HG03442 (cell line): ENCODE results near the gene PHACTR2.
A peak's percentile ranks its signal among the peaks of the same experiment; 100 is the strongest.
"Not testable (repeated sequence)": the region's sequence is repeated elsewhere in the genome, so short reads cannot be mapped to it uniquely, and the experiment has no call there.

Experiments
- ATAC-seq: cut with Tn5 transposase; IDR thresholded peaks from one replicate; pipeline ENCODE4 v1.9.1; 2021; ENCODE audit warnings: mild to moderate bottlenecking, moderate library complexity; ENCODE audit not compliant: unreplicated experiment

The PHACTR2 gene

DNA sequence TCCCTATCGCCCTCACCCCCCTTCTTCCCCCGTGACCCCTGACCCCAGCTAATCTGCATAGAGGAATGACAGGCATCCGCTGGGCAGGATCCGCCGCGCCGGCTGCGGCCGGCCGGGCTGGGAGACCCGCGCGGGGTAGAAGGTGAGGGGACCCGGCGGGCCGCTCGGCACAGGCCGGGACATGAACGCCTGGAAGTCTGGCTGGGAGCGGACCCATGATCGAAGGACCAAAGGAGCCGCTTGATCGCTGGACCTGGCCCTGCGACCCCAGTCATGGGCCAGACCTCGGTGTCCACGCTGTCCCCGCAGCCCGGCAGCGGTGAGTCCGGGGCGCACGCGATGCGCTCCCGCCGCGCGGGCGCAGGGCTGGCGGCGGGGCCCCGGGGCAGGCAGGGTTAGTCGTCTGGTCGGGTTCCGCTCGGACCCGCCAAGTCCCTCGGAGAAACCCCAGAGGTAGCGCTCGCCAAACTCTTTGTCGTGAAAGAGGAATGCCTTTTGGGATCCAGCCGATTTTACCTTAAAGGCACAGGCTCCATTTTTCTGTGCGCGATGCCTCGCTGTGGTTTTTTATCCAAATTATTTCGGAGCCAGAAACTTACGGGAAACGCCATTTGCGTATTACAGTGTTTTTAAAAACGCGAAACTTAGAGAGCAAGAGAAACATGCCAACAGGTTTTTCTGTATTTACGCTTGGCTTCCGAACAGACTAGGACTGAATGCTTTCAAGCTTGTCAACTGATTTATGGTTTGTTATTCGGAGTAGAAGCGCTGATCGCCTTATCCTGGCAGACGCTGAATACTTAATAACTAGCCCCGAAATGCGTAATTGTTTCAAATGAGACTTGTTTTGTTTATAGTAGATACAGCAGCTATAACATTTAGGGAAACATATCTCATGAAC lies at the start of gene PHACTR2:
PHACTR2 (plus strand) TSS at position 75 of the 901 bp plus-strand sequence; CDS start at position 274, 199 bp downstream.
- ATAC-seq: peak; percentile 60

DNA sequence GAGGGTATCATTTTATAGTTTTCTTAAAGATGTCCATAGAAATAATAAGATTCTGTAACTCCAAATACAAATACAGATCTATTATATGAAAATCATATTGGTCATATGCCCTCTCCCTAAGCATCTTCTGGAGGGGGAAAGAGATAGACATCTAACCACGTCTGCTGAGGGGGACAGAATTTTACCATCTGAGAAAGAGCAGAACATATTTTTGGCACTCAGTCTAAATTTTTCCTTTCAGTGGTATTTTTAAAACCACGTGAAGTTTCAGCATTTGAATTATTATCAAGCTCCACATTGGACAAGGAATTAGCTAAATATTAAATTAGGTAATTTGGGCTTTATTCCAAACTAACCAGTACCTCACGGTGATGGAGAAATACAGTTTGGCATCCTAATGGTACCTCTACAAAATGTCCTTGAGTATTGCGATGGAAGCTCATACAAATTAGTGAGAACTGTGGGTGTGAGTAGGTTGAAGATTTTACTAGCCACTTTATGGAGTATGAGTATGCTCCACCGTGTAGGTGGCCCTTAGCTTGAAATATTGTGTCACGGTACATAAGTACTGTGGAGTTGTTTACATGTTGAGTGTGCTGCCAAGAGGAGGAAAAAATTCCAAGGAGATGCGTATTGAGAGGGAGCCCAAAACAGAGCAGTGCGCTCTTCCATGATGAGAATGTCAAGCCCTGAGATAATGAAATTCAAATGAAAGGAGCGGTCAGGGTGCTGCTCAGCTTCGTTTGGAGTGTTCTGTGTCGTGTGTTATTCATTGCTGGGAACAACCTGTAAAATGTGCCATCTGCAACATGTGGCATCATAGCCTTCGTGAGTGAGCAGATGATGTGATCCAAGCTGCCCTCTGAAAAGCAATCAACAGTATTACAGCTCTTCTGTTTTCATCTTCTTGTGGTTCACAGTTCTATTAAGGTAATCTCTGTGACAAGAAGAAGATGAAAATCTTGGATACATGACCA lies 48.4 kb upstream of the PHACTR2 start:
- ATAC-seq: no peak

DNA sequence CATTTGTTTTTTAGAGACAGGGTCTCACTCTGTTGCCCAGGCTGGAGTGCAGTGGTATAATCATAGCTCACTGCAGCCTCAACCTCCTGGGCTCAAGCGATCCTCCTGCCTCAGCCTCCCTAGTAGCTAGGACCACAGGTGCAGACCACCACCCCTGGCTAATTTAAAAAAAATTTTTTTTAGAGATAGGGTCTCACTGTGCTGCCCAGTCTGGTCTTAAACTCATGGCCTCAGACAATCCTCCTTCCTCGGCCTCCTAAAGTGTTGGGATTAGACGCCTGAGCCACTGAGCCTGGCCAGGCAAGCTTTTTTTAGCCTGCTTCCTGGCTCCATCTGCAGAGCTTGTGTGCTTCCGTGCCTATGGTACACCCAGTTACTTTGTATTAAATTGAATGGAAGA lies 46.6 kb upstream of the PHACTR2 start:
- ATAC-seq: not testable (repeated sequence)

DNA sequence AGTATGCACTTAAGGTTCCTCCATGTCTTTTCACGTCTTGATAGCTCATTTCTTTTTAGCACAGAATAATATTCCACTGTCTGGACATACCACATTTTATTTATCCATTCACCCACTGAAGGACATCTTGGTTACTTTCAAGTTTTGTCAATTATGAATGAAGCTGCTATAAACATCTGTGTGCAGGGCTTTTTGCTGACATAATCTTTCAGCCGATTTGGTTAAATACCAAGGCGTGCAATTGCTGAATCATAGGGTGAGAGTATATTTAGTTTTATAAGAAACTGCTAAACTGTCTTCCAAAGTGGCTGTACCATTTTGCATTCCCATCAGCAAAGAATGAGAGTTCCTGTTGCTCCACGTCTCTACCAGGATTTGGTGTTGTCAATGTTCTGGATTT lies 44.9 kb upstream of the PHACTR2 start:
- no peak for ATAC-seq

DNA sequence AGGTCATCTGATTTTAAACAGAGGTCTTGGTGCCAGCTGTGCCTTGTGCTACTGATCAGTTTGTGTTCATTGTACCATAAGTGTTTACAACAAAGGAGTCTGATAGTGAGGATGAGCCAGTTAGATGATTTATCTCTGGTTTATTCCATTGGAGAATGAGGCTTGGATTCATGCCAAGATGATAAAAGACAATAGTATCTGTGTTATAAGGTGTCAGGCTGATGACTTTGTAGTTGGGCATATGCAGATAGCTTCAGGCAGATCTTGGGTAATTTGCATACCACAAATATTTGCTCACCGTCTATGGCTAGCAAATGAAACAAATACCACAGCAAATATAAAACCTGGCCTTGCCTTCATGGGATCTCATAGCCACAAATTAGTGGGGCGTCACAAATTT lies 43.3 kb upstream of the PHACTR2 start:
- ATAC-seq: no peak

DNA sequence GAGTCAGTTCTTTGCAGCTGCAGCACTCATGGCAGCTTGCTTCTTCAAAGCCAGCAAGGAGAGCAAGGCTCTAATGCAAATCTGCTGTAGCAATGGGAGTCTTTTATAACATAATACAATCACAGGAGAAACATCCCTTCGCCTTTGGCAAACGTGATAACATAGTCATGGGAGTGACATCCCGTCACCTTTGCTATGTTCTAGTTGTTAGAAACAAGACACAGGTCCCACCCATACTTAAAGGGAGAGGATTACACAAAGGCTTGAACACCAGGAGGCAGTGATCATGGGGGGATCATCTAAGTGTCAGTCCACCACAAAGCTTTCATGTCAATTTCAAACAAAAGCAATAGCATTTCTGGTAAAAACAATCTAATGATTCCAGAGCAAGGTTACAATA lies 40.1 kb upstream of the PHACTR2 start:
- ATAC-seq: no peak

DNA sequence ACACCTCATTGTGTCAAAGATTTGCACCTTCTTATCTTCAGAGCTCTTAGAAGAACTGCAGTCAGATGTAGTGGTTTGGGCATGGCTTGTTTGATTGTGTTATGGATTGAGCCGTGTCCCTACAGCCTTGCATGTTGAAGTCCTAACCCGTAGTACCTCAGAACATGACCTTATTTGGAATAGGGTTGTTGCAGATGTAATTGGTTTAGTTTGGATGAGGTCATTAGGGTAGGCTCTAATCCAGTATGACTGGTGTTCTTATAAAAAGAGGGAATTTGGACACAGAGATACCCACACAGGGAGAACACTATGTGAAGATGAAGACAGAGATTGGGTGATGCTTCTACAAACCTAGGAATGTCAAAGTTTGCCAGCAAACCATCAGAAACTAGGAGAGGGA lies 35.4 kb upstream of the PHACTR2 start:
- no peak for ATAC-seq

DNA sequence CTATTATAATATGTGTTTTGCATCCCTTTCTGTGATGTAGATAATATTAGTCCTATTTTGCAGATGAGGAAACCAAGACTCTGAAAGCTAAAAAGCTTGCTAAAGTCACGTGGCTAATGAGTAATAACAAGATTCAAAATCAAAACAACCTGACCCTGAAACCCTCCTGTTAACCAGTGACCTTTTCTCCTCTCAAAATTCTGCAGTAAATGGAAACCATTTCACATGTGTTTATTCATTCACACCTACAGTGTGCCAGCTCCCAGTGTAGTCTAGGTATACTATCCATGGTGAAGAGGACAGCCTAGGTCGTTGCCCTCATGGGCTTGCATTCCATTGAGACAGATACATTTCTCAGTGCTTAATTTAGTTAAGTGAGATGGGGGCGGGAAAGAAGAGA lies 30.6 kb upstream of the PHACTR2 start:
- ATAC-seq: no peak

DNA sequence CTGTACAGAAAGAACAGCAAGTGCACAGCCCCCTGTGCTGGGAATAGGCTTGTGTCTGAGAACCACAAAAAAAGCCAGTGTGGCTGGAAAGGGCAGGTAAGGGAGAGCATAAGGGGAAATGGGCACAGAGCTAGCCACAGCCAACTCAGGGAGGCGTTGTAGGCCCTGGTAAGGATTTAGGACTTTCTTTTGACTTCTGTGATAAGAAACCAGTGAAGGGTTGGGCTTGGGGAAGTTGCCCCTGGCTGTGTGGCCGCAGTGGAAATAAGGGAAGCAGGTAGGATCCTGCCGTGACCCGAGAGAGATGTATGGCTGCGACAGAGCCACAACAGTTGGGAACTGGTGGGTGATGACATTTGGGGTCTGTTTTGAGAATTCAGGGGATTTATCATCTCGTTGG lies 30.0 kb upstream of the PHACTR2 start:
- ATAC-seq: no peak

DNA sequence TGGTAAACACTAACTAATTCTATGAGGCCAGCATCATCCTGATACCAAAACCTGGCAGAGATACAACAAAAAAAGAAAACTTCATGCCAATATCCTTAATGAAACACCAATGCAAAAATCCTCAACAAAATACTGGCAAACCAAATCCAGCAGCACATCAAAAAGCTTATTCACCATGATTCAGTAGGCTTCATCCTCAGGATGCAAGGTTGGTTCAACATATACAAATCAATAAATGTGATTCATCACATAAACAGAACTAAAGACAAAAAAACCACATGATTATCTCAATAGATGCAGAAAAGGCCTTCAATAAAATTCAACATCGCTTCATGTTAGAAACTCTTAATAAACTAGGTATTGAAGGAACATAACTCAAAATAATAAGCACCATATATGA lies 28.4 kb upstream of the PHACTR2 start:
- not testable (repeated sequence) for ATAC-seq

DNA sequence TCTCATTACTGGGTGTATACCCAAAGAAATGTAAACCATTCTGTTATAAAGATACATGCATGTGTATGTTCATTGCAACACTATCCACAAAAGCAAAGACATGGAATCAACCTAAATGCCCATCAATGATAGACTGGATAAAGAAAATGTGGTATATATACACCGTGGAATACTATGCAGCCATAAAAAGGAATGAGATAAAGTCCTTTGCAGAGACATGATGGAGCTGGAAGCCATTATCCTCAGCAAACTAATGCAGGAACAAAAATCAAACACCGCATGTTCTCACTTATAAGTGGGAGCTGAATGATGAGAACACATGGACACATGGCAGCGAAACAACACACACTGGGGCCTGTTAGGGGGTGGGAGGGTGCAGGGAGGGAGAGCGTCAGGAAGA lies 26.4 kb upstream of the PHACTR2 start:
- not testable (repeated sequence) for ATAC-seq

DNA sequence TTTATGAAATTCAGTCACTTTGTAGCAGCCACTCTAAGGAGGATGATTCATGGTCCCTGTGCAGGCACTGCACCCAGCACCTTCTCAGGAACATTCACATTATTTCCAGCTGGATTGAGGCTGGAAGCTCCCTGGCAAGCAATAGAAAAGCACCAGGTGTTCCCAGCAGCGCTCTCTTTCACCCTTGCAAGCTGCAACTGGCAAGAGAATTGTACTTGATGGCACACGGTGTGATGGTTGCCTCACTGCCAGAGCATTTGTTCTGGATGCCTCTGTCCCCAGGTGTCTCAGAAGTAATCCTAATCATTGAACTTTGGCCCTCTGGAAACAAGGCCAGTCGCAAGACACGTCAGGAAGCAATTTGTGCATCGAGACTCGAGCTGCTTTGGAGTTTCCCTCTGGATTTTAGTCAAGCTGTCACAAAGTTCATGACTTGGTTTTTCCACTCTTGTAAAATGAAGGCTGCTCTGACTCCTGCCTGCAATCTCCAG lies 24.9 kb upstream of the PHACTR2 start:
- ATAC-seq: no peak

DNA sequence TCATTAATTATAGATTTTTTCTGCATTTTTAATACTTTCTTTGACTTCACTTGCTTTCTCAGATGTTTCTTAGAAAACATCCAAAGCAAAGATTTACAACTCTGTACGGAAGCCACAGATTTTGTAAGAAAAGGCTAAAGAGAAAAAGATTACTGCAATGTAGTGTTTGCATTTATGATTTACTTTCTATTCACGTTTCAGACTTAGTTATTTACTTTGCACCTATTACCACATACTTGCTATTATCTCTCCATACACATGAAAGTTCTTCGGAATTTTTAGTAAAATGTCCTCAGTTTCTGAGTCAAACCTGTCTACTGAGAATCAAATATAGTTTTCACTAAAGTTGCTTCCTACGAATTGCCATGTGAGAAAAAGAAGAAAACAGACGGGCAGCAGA lies 22.2 kb upstream of the PHACTR2 start:
- ATAC-seq: no peak

DNA sequence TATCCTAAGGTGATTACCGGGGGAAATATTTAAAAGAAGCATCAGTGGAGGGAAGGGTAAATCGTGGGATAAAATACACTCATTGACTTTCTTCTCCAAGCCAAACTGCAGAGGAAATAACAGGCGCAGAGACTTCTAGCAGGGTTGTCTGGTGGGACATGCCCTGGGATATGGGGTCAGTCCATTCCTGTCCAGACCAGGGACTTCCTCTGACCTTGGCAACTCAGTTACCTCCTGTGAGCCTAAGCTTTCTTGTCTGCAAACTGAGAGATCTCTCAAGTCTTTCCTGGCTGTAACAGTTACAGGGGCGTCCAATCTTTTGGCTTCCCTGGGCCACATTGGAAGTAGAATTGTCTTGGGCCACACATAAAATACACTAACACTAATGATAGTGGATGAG lies 21.7 kb upstream of the PHACTR2 start:
- no peak for ATAC-seq

DNA sequence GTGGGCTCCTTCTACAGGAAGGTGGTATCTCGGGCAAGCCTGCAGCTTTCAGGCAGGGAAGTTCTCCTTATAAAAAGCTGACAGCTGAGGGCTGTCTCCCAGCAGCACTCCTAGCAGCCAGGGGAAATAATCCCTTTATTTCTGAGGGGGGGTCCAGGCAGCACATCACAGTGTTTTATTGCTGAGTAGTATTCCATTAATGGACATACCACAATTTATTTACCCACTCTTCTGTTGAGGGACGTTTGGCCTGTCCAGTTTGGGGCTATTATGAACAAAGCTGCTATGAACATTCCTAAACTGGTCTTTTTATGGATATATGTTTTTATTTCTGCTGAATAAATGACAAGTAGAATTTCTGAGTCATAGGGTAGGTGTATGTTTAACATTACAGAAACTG lies 20.0 kb upstream of the PHACTR2 start:
- ATAC-seq: no peak

DNA sequence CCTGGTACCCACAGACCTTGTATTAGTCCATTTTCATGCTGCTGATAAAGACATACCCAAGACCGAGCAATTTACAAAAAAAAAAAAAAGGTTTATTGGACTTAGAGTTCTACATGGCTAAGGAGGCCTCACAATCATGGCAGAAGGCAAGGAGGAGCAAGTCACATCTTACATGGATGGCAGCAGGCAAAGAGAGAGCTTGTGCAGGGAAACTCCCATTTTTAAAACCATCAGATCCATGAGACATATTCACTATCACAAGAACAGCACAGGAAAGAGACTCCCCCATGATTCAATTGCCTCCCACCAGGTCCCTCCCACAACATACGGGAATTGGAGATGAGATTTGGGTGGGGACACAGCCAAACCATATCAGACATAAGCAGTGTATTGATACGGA lies 17.6 kb upstream of the PHACTR2 start:
- ATAC-seq: not testable (repeated sequence)

DNA sequence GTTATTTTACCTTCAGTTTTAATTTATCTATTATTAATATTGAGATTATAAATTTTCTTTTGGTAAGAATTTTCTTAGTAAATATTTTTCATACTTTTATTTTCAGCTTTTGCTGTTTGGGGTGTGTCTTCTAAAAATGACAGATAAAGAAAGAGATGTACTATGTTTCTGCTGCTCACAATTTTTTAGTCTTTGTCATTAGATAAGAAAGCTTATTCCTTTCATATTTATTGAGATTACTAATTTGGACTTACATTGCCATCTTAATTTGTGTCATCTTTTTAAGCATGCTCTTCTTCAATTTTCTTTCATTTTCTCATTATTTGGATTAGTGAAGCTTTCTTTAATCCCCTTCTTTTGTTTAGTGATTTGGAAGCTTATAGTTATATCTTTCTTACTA lies 13.6 kb upstream of the PHACTR2 start:
- no peak for ATAC-seq

DNA sequence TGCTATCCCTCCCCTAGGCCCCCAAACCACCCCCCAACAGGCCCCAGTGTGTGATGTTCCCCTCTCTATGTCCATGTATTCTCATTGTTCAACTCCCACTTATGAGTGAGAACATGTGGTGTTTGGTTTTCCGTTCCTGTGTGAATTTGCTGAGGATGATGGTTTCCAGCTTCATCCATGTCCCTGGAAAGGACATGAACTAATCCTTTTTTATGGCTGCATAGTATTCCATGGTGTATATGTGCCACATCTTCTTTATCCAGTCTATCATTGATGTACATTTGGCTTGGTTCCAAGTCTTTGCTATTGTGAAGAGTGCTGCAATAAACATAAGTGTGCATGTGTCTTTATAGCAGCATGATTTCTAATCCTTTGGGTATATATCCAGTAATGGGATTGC lies 11.8 kb upstream of the PHACTR2 start:
- ATAC-seq: not testable (repeated sequence)

DNA sequence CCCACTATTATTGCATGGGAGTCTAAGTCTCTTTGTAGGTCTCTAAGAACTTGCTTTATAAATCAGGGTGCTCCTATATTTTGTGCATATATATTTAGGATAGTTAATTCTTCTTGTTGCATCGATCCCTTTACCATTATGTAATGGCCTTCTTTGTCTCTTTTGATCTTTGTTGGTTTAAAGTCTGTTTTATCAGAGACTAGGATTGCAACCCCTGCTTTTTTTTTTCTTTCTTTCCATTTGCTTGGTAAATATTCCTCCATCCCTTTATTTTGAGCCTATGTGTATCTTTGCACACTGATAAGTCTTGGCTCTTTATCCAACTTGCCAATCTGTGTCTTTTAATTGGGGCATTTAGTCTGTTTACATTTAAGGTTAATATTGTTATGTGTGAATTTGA lies 8.3 kb upstream of the PHACTR2 start:
- not testable (repeated sequence) for ATAC-seq

DNA sequence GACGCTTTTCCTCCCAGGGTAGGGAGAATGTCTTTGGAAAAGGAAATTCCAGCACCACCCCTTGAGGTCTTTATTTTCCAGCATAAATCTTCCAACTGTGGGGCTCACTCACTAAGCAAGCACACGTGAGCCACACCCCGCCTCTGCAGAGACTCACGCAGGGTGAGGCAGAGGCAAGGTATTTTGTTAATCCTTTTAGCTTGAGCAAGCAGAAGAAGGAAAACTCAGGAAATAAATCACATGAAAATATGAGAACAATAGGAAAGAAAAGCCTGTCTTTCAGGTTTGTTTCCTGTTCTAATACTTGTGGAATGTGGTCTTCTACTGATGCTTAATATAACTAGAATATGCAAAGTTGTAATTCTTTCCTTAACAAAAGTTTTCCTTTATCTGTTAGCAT lies 4.1 kb upstream of the PHACTR2 start:
- ATAC-seq: no peak
